Colon (tissue), 2 donors: Measurements from ENCODE around the gene LETM1.

ENCODE experiments used
- FAIRE-seq: peaks from 2 replicates; lab custom pipeline; 2012; peaks lifted over from hg19 to GRCh38; lab: Jason Lieb, UNC
- donor health status: control.
- donor health status: control.

LETM1 gene

DNA sequence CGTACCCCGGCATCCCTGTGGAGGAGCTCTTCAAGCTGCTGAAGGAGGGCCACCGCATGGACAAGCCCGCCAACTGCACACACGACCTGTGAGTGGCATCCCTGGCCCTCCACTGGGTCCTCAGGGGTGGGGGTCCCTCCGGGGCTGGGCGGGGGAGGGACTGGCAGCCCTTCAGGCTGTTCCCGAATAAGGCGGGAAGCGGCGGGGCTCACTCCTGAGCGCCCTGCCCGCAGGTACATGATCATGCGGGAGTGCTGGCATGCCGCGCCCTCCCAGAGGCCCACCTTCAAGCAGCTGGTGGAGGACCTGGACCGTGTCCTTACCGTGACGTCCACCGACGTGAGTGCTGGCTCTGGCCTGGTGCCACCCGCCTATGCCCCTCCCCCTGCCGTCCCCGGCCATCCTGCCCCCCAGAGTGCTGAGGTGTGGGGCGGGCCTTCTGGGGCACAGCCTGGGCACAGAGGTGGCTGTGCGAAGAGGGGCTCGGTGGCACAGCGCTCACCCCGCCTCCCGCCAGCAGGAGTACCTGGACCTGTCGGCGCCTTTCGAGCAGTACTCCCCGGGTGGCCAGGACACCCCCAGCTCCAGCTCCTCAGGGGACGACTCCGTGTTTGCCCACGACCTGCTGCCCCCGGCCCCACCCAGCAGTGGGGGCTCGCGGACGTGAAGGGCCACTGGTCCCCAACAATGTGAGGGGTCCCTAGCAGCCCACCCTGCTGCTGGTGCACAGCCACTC, 49.2 kb downstream of the LETM1 start:
- no peak for FAIRE-seq

- FAIRE-seq, result no peak
Observed at GRCh38 chr4:1806223-1806564, 49.8 kb downstream of the LETM1 start.

DNA sequence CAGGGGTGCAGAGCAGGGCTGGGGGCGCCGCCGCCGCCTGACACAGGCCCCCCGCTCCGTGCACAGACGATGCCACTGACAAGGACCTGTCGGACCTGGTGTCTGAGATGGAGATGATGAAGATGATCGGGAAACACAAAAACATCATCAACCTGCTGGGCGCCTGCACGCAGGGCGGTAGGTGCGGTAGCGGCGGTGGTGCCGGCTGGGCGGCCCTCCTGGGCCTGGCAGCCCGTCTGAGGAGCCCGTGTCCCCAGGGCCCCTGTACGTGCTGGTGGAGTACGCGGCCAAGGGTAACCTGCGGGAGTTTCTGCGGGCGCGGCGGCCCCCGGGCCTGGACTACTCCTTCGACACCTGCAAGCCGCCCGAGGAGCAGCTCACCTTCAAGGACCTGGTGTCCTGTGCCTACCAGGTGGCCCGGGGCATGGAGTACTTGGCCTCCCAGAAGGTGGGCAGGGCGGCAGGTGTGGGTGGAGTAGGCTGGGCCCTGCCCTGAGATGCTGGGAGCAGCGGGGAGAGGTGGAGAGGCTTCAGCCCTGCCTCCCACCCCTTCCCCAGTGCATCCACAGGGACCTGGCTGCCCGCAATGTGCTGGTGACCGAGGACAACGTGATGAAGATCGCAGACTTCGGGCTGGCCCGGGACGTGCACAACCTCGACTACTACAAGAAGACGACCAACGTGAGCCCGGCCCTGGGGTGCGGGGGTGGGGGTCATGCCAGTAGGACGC, 50.3 kb downstream of the LETM1 start:
- no peak for FAIRE-seq

DNA sequence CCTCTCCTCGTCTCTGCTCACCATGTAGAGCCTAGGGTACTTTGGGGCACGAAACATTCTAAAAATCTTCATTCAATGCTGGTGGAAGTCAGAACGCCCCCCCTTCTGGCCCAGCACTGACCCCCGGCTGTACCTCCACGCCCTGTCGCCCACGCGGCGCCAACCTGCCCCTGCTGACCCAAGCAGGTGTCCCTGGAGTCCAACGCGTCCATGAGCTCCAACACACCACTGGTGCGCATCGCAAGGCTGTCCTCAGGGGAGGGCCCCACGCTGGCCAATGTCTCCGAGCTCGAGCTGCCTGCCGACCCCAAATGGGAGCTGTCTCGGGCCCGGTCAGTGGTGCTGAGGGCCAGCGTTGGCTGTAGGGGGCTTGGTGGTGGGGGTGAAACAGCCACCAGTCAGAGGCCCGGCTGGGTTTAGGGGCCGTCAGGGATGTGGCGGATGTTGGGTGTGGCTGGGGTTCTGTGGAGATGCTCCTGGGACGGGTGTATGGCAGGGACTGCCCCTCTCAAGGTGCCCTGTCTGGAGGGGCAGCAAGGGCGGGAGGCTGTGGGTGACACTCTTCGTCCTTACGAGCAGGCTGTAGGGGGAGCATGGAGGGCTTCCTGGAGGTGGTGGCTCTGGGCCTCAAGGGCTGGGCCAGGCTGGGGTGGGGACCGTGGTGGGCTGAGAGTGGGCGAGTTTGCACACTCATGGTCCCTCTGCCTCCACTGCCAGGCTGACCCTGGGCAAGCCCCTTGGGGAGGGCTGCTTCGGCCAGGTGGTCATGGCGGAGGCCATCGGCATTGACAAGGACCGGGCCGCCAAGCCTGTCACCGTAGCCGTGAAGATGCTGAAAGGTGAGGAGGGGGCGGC, 51.1 kb downstream of the LETM1 start:
- no peak for FAIRE-seq

DNA sequence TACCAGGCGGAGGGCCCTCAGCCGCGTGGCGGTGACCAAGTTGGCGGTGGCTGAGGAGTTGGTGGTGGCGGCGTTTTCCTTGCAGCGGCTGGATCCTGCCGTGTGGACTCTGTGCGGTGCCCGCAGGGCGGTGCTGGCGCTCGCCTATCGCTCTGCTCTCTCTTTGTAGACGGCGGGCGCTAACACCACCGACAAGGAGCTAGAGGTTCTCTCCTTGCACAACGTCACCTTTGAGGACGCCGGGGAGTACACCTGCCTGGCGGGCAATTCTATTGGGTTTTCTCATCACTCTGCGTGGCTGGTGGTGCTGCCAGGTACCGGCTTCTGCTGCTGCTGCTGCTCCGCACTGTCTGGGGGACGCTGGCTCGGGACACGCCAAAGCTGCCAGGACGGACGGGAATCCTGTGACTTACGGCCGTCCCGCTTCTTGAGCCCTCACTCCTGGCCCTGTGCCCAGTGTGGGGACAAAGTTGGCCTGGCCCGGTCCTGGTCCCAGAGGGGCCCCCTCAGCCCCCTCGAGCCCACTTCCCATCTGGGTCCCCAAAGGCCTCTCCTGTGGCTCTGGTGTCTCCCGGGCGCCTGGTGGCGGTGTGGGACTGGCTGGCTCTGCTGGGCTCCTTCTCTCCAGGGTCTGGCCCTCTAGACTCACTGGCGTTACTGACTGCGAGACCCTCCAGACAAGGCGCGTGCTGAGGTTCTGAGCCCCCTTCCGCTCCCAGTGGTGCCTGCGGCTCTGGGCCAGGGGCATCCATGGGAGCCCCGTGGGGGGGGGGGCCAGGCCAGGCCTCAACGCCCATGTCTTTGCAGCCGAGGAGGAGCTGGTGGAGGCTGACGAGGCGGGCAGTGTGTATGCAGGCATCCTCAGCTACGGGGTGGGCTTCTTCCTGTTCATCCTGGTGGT, 52.2 kb downstream of the LETM1 start:
- FAIRE-seq, result no peak

DNA sequence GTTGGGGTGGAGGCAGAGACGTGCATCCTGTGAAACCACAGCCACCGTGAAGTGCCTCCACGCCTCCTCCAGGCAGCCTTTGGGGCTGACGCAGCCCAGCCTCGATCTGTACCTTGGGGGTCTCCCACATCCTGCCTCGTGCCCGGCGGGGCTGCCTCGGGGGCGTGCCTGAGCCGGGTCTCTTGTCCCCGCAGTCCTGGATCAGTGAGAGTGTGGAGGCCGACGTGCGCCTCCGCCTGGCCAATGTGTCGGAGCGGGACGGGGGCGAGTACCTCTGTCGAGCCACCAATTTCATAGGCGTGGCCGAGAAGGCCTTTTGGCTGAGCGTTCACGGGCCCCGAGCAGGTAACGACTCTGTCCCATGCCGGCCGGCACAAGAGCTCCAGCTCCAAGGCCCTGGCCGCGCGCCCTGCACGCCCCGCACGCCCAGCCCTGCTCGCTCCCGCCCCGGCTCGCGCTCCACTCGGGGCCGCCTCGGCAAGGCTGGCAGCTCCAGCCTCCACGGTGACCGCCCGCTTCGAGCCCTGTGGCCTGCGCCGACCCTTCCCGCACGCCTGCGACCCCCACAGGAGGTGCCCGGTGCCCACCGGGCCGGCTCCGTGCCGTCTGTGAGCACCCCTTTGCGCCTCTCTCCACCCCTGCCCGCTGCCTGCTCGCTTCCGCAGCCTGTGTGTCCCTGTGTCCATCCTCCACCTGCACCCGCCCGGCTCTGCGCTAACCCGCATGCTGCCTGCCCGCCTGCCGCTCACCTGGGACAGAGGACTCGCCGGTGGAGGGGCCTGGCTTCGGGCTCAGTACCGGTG, 53.0 kb downstream of the LETM1 start:
- FAIRE-seq, result no peak

GRCh38 chr4:1802151-1802715, 53.7 kb downstream of the LETM1 start:
- FAIRE-seq, result no peak

DNA sequence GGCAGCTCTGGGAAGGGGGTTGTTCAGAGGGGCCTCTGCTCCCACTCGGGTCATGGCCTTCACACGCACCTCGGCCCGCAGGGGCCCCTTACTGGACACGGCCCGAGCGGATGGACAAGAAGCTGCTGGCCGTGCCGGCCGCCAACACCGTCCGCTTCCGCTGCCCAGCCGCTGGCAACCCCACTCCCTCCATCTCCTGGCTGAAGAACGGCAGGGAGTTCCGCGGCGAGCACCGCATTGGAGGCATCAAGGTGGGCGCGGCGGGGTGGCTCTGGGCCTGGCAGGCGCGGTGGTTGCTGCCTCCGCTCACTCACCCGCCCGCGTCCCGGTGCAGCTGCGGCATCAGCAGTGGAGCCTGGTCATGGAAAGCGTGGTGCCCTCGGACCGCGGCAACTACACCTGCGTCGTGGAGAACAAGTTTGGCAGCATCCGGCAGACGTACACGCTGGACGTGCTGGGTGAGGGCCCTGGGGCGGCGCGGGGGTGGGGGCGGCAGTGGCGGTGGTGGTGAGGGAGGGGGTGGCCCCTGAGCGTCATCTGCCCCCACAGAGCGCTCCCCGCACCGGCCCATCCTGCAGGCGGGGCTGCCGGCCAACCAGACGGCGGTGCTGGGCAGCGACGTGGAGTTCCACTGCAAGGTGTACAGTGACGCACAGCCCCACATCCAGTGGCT, 54.5 kb downstream of the LETM1 start:
- no peak for FAIRE-seq

DNA sequence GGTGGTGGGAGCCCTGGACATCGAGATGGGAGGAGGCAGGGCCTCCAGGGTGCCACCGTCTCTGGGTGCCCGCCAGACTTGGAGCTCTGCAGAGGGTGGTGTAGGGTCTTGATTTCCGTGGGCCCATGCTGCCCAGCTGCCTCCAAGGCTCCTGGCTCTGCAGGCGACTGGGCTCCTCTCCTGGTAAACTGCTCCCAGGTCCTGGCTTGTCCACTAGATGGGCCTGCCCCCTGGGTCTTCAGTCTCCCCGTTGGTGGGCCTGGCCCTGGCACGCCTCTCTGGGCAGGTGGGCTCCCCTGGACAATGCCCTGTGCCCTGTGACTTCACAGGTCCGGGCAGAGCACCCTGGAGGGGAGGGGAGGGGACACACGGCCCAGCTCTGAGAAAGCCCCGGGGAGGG, 55.2 kb downstream of the LETM1 start:
- FAIRE-seq, result no peak

GRCh38 chr4:1799387-1800375, 56.3 kb downstream of the LETM1 start:
- FAIRE-seq, result no peak

- FAIRE-seq, result no peak
Observed at GRCh38 chr4:1798580-1799386, 57.2 kb downstream of the LETM1 start.

DNA sequence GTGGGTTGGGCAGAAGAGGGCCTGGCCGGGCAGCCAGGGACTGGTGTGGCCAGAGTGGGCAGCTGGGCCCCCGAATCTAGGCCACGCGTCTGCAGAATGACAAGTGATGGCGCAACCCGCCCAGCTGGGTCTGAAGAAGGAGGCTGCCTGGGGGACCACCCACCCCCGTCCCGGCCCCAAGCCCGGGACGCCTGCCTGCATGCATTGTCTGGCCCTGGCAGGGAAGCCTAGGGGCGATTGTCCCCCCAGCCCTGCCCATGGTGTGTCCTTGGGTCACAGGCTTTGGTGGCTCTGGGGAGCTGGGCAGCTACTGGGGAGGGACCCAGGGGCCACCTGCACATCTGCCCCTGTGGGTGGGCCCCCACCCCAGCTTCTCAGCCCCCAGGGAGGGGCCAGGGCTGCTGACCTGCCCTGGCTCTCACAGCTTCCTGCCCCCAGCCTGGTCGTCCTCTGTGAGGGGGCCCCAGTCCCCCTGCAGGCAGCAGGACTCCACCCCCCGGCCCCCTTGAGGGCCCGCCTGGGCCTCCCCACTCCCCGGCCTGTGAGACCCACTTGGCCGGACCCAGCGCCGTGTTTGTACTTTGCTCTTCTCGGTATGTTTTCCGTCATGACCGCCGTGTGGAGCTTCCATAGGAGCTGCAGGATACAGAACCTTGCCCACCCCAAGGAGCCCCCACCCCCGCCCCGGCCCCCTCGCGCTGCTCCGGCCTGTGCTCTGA, 57.9 kb downstream of the LETM1 start:
- FAIRE-seq, result no peak

- FAIRE-seq, result no peak
Observed at GRCh38 chr4:1797298-1797860, 58.6 kb downstream of the LETM1 start.

DNA sequence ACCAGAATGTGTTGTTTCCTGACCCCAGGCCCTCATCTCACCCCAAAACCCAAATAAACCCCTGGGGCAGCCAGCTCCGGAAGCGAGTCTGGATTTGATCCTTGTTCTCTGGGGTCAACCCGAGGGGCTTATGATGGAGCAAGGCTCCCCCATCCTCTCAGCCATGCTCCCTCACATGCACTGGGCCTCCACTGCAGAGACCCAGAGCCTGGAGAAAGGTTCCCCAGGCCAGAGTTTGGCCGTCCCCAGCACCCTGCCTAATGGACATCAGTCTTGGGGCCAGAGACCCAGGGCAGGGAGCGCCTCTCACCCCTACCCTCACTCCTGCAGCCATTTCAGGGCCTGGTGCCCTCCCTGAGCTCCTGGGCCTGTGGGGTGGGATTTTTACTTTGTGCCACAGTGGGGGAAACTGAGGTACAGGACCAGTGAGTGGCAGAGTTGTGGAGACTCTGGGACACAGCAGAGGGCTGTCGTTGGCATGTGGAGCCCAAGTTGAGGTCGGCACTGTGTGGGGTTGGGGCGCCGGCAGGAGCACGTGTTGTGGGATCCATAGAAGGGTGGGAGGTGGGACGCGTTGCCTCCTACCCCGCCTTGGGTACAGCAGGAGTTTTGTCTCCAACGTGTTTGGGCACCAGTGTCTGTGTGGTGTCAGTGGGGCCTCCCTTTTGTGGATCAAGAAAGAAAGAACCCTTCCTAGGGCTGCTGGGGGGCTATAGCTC, 59.3 kb downstream of the LETM1 start:
- no peak for FAIRE-seq

DNA sequence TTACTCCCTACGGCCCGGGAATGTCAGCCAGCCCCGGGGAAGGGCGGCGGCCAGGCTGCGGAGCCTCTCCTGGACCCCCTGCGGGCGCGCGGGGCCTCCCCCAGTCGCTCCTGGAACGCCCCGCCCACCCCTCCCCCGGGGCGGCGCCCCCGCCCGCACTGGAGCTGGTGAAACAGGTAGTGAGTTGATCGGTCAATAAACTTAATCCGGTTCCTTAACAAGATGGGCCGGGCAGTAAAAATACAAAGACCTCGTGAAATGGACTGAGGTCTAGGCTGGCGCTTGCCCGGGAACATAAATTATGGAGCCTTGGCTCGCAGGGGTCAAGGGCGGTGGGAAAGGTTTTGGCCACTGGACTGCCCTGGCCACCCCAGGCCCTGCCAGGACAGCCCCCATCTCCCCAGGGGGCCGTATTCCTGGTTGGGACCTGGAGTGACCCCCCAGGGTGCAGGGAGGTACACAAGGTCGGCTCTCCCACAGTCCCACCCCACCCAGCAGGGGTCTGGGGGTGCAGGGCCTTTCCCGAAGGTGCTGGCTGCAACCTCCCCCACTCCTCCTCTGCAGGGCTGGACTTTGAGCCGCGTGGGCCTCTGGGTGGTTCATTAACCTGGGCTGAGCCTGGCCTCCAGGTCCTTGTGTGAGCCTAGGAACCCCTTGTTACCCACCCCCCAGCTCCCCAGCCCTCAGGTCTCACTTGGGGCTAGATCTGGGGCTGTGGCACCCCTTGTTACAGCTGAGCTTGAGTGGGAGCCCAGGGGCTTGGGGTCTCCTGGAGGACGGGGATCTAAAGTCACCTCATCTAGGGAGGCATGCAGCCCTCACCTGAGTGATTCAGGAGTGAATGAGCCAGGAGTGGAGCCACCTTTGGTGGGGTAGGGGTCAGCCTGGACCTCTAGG, 60.4 kb downstream of the LETM1 start:
- no peak for FAIRE-seq
